Right kidney (tissue), 1 donor: ENCODE data around the gene LAMC3.

ENCODE experiments used
- DNase-seq: peaks from one replicate; pipeline ENCODE4 v3.0.0-alpha.2; 2016

LAMC3 gene

GRCh38 chr9:131045300-131046092, 36.5 kb downstream of the LAMC3 start:
- no peak for DNase-seq

- DNase-seq = no peak
These were observed 37.1 kb downstream of the LAMC3 start for GRCh38 chr9:131046093-131046380.

- DNase-seq = peak; percentile 81
These were observed 37.7 kb downstream of the LAMC3 start for GRCh38 chr9:131046581-131047202.

GRCh38 chr9:131048332-131048731, 39.4 kb downstream of the LAMC3 start:
- no peak for DNase-seq

GRCh38 chr9:131048820-131049219, 39.8 kb downstream of the LAMC3 start:
- DNase-seq = no peak

- DNase-seq = no peak
These were observed 41.1 kb downstream of the LAMC3 start for GRCh38 chr9:131049829-131050715.

GRCh38 chr9:131050831-131051230, 41.9 kb downstream of the LAMC3 start:
- no peak for DNase-seq

GRCh38 chr9:131051592-131052517, 42.9 kb downstream of the LAMC3 start:
- no peak for DNase-seq

- DNase-seq = no peak
These were observed 44.9 kb downstream of the LAMC3 start for GRCh38 chr9:131053896-131054295.

GRCh38 chr9:131056781-131057506, 48.0 kb downstream of the LAMC3 start:
- DNase-seq = no peak

GRCh38 chr9:131060900-131061630, 52.1 kb downstream of the LAMC3 start:
- DNase-seq = no peak

- DNase-seq = no peak
These were observed 54.0 kb downstream of the LAMC3 start for GRCh38 chr9:131062969-131063368.

GRCh38 chr9:131065599-131065998, 56.6 kb downstream of the LAMC3 start:
- DNase-seq = no peak

- no peak for DNase-seq
These were observed 58.7 kb downstream of the LAMC3 start for GRCh38 chr9:131067625-131068024.

GRCh38 chr9:131068076-131068816, 59.3 kb downstream of the LAMC3 start:
- DNase-seq = no peak

- DNase-seq = no peak
These were observed 60.7 kb downstream of the LAMC3 start for GRCh38 chr9:131069699-131070098.

- no peak for DNase-seq
These were observed 63.3 kb downstream of the LAMC3 start for GRCh38 chr9:131072107-131072870.

GRCh38 chr9:131072871-131073237, 63.9 kb downstream of the LAMC3 start:
- no peak for DNase-seq
